Fibroblast of lung (primary cell): ENCODE data around the gene CALD1. TPM values are rescaled to one million over a fixed set of nuclear protein-coding genes. Genes with fewer than 3 reads are reported as not detected.

Source experiments
- DNase-seq, 2 donors: peaks; one replicate each; pipeline versions ENCODE4 v3.0.0 to v3.0.0-alpha.2; 2010; ENCODE audit warnings: low read depth in 2 of 2
- H2AFZ ChIP-seq: 2 replicates; pipeline ENCODE4 v1.5.1; 2012; ENCODE audit warnings: low read length, control low read depth, inconsistent platforms
- H3K27ac ChIP-seq: 2 replicates; pipeline ENCODE4 v1.5.1; 2011; ENCODE audit warnings: low read length, control low read depth; ENCODE audit not compliant: insufficient read depth
- H3K27me3 ChIP-seq: 2 replicates; pipeline ENCODE4 v1.5.1; 2011; ENCODE audit warnings: mild to moderate bottlenecking, low read length; ENCODE audit not compliant: control insufficient read depth, insufficient read depth
- H3K36me3 ChIP-seq: 2 replicates; pipeline ENCODE4 v1.5.1; 2011; ENCODE audit warnings: low read length; ENCODE audit not compliant: control insufficient read depth, insufficient read depth
- H3K4me1 ChIP-seq: 2 replicates; pipeline ENCODE4 v1.5.1; 2011; ENCODE audit warnings: low read length; ENCODE audit not compliant: control insufficient read depth, insufficient read depth; ENCODE audit errors: extremely low read depth
- H3K4me2 ChIP-seq: 2 replicates; pipeline ENCODE4 v1.5.1; 2011; ENCODE audit warnings: low read length, control low read depth; ENCODE audit not compliant: insufficient read depth; ENCODE audit errors: extremely low read depth
- H3K4me3 ChIP-seq, 4 experiments: fragments of 200-600 bp in 1 of 4; sonication (generic) in 1 of 4; replicated peaks in 1 of 4; 2 replicates each; pipeline ENCODE4 v1.5.1; 2011 to 2016; ENCODE audit warnings: low read length in 4 of 4, low read depth in 3 of 4, mild to moderate bottlenecking in 3 of 4, control low read depth in 2 of 4, inconsistent platforms in 1 of 4, mixed read lengths in 1 of 4; ENCODE audit not compliant: insufficient read depth in 1 of 4; ENCODE audit errors: control extremely low read depth in 1 of 4
- H3K79me2 ChIP-seq: 2 replicates; pipeline ENCODE4 v1.5.1; 2012; ENCODE audit warnings: mild to moderate bottlenecking, low read length, inconsistent platforms; ENCODE audit not compliant: control insufficient read depth, insufficient read depth
- H3K9ac ChIP-seq: 2 replicates; pipeline ENCODE4 v1.5.1; 2011; ENCODE audit warnings: mild to moderate bottlenecking, low read length, control low read depth; ENCODE audit not compliant: insufficient read depth
- H3K9me3 ChIP-seq: 2 replicates; pipeline ENCODE4 v1.5.1; 2012; ENCODE audit warnings: low read depth, low read length; ENCODE audit not compliant: control insufficient read depth, insufficient read depth
- H4K20me1 ChIP-seq: 2 replicates; pipeline ENCODE4 v1.5.1; 2011; ENCODE audit warnings: low read length; ENCODE audit not compliant: control insufficient read depth, insufficient read depth; ENCODE audit errors: extremely low read depth
- CTCF ChIP-seq, 2 donors: IDR thresholded peaks in 1 of 2; conservative IDR thresholded peaks in 1 of 2; 1 replicate in 1 of 2; 2 replicates in 1 of 2; pipeline ENCODE4 v1.5.1; 2011 to 2012; ENCODE audit warnings: low read length in 2 of 2, control low read depth in 1 of 2, inconsistent platforms in 1 of 2, low read depth in 1 of 2, mild to moderate bottlenecking in 1 of 2
- EZH2 ChIP-seq: IDR thresholded peaks from 2 replicates; pipeline ENCODE4 v1.5.1; 2012; ENCODE audit warnings: low read length, control low read depth, mild to moderate bottlenecking; ENCODE audit errors: missing control alignments
- polyA plus RNA-seq, 2 donors: library from polyadenylated mRNA; depleted of rRNA in 1 of 2; stranded (reverse) in 1 of 2; unstranded in 1 of 2; fragments of >200 nt; gene quantifications; 2 replicates each; pipeline ENCODE4 v1.2.1, GENCODE V29; 2011 to 2012; ENCODE audit warnings: missing spikeins in 1 of 2
- total RNA-seq: library from RNA; depleted of rRNA; stranded (reverse); fragments of >200 nt; gene quantifications from 2 replicates; pipeline ENCODE4 v1.2.1, GENCODE V29; 2014

Gene CALD1
- total and polyA plus RNA-seq, 2 donors (not counting 1 experiment from before 2014, with no cell fraction given): 343 to 1,187 TPM

DNA sequence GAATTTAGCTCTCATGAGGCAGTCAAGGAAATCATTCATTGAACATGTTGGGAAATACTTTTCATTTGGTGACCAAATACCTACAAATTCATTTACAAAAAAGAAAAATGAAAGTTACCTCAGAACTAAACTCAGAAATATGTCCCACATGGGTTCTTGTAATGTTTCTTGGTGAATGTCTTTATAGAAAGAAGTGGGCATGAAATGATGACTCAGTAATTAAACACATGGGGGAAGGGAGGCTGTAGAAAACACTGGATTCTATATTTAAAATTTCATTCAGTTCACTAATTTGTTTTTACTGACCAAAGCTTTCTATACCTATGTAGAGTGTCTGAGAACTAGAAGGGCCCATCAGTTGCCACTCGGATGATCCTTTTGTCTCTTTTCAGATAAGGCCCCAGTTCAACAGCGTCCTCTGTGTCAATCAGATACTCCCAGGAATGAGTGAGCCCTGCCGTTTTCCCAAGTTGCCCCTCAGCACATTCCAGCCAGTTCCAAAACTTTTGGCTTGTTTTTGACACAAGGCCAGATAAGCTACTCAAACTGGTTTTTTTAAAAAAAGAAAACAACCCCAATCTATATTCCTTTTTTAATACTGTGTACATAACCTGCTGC lies 157.6 kb downstream of the CALD1 start:
- Histone ChIP-seq H3K79me2 (peaks cover 4% of the 10 kb centered on the region), H4K20me1 (no peaks in the 10 kb centered on the region), H3K27me3 (no peaks in the 10 kb centered on the region), H3K4me3 (no peak overlapping the region), H3K27ac (no peak overlapping the region), H2AFZ (no peak overlapping the region), H3K4me2 (no peak overlapping the region), H3K4me1 (peaks cover 22% of the 10 kb centered on the region), H3K9me3 (no peaks in the 10 kb centered on the region), H3K9ac (no peak overlapping the region), H3K36me3 (peaks cover 2% of the 10 kb centered on the region)
- TF ChIP-seq CTCF (conservative IDR thresholded peaks at IDR 0.05 in 1 of 2, IDR thresholded peaks at IDR 0.05 in 1 of 2; ENCODE audit: low read depth in 1 of 2, low read length in 2 of 2) (no peak), EZH2 (no peak)
- DNase-seq: peak in 1 of 2 donors; percentile 34

DNA sequence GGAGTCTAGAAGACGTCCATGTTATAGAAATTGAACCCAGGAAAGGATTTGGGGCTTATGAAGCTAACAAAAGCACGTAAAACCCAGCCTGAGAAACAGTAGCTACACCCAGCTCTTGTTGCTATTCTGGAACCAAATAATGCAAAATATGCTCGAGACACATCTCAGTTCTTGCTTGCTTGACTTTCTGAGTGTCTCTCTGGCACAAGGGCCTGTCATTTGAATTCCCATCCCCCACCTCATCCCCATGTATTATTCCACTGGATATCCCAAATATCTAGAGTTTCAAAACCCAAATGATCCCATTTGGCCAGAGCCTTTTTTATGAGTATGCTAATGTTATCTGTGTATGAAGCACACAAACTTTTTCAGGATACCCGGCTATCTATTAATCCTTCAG lies 158.7 kb downstream of the CALD1 start:
- Histone ChIP-seq H3K79me2 (no peaks in the 10 kb centered on the region), H2AFZ (no peak overlapping the region), H3K4me1 (peaks cover 17% of the 10 kb centered on the region), H3K4me2 (no peak overlapping the region), H3K27ac (no peak overlapping the region), H4K20me1 (no peaks in the 10 kb centered on the region), H3K36me3 (no peaks in the 10 kb centered on the region), H3K4me3 (no peak overlapping the region), H3K9me3 (no peaks in the 10 kb centered on the region), H3K27me3 (no peaks in the 10 kb centered on the region), H3K9ac (no peak overlapping the region)
- no peak for DNase-seq
- no peak for TF ChIP-seq EZH2
- no peak for TF ChIP-seq CTCF (conservative IDR thresholded peaks at IDR 0.05 in 1 of 2, IDR thresholded peaks at IDR 0.05 in 1 of 2; ENCODE audit: low read depth in 1 of 2, low read length in 2 of 2)

- no peaks in the 10 kb centered on the region for H3K36me3 ChIP-seq
- no peaks in the 10 kb centered on the region for H3K27me3 ChIP-seq
- H4K20me1 ChIP-seq: no peaks in the 10 kb centered on the region
- H3K4me1 ChIP-seq: peaks cover 17% of the 10 kb centered on the region
- H2AFZ ChIP-seq: no peak overlapping the region
- DNase-seq: no peak
- H3K27ac ChIP-seq: no peak overlapping the region
- TF ChIP-seq EZH2: no peak
- TF ChIP-seq CTCF (conservative IDR thresholded peaks at IDR 0.05 in 1 of 2, IDR thresholded peaks at IDR 0.05 in 1 of 2; ENCODE audit: low read depth in 1 of 2, low read length in 2 of 2): no peak
- H3K4me2 ChIP-seq: no peak overlapping the region
- H3K79me2 ChIP-seq: no peaks in the 10 kb centered on the region
- H3K4me3 ChIP-seq: no peak overlapping the region
- no peak overlapping the region for H3K9ac ChIP-seq
- no peaks in the 10 kb centered on the region for H3K9me3 ChIP-seq
These were observed 159.7 kb downstream of the CALD1 start for GRCh38 chr7:134939136-134939535.
